Coronary artery (tissue), 2 donors: Measurements from ENCODE around the gene KCNE5.
"Not testable (repeated sequence)": the region's sequence is repeated elsewhere in the genome, so short reads cannot be mapped to it uniquely, and the experiment has no call there.

Source experiments
- DNase-seq: peaks from one replicate; pipeline ENCODE4 v3.0.0-alpha.2; 2017; ENCODE audit warnings: low spot score
- H3K27ac ChIP-seq, 2 donors: fragments of 200-600 bp; sonication (generic); one replicate each; pipeline ENCODE4 v1.5.1; 2016 to 2019
- H3K4me3 ChIP-seq: fragments of 200-600 bp; sonication (generic); 2 replicates; pipeline ENCODE4 v1.5.1; 2016; ENCODE audit warnings: mild to moderate bottlenecking, moderate library complexity
- CTCF ChIP-seq: fragments of 200-600 bp; sonication (generic); IDR thresholded peaks from one replicate; pipeline ENCODE4 v1.5.1; 2019; ENCODE audit warnings: antibody characterized with exemption

KCNE5 gene, protein sequence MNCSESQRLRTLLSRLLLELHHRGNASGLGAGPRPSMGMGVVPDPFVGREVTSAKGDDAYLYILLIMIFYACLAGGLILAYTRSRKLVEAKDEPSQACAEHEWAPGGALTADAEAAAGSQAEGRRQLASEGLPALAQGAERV

GRCh38 chrX:109624641-109625616 is at the start of gene KCNE5:
KCNE5 (minus strand) TSS chrX:109625172; CDS start chrX:109625020, 152 bp downstream.
- DNase-seq, result no peak
- no peak for TF ChIP-seq CTCF
- peak within 1 kb of the TSS; percentile 67 for H3K4me3 ChIP-seq
- no peak within 1 kb of the TSS for H3K27ac ChIP-seq

GRCh38 chrX:109672239-109672638 is 47.3 kb upstream of the KCNE5 start:
- no peak for TF ChIP-seq CTCF
- no peak for DNase-seq
- Histone ChIP-seq H3K27ac (no peak overlapping the region), H3K4me3 (no peak overlapping the region)

GRCh38 chrX:109671170-109671569 is 46.2 kb upstream of the KCNE5 start:
- H3K27ac ChIP-seq, DNase-seq, H3K4me3 ChIP-seq: not testable (repeated sequence)

GRCh38 chrX:109667986-109668385 is 43.0 kb upstream of the KCNE5 start:
- Histone ChIP-seq H3K4me3 (no peak overlapping the region), H3K27ac (no peak overlapping the region)
- TF ChIP-seq CTCF, result no peak

DNA sequence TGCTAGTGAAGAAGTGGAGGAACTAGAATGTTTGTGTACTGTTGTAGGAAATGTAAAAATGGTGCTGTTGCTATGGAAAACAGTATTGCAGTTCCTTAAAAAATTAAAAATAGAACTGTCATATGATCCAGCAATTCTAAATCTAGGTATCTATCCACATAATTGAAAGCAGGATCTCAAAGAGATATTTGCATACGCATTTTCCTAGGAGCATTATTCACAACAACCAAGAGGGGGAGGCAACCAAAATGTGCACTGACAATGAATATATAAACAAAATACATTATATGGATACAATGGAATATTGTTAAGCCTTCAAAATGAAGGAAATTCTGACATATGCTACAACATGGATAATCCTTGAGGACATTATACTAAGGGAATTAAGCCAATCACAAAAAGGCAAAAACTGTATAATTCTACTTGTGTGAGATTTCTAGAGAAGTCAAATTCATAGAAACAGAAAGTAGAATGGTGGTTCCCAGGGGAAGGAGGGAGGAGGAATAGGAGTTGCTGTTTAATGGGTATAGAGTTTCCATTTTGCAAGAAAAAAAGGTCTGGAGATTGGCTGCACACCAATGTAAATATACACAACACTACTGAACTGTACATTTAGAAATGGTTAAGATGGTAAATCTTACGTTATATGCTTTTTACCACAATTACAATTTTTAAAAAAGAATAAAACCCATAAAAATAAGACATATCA is 35.6 kb upstream of the KCNE5 start:
- Histone ChIP-seq H3K27ac (no peak overlapping the region), H3K4me3 (no peak overlapping the region)
- DNase-seq, result no peak
- no peak for TF ChIP-seq CTCF

More at GRCh38 chrX:109667986-109668385, 43.0 kb upstream of the KCNE5 start:
- DNase-seq, result no peak

- Histone ChIP-seq H3K4me3 (no peak overlapping the region), H3K27ac (no peak overlapping the region)
- DNase-seq, result no peak
- TF ChIP-seq CTCF, result no peak
Observed at GRCh38 chrX:109658391-109658790, 33.4 kb upstream of the KCNE5 start.

DNA sequence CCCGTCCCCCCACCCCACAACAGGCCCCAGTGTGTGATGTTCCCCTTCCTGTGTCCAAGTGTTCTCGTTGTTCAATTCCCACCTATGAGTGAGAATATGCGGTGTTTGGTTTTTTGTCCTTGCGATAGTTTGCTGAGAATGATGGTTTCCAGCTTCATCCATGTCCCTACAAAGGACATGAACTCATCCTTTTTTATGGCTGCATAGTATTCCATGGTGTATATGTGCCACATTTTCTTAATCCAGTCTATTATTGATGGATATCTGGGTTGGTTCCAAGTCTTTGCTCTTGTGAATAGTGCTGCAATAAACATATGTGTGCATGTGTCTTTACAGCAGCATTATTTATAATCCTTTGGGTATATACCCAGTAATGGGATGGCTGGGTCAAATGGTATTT is 32.4 kb upstream of the KCNE5 start:
- H3K27ac ChIP-seq, H3K4me3 ChIP-seq: not testable (repeated sequence)

More for the DNA sequence above, 32.4 kb upstream of the KCNE5 start:
- not testable (repeated sequence) for DNase-seq
